Measurements from ENCODE around the gene M6PR. TPM values are rescaled to one million over a fixed set of nuclear protein-coding genes. Genes with fewer than 3 reads are reported as not detected.

M6PR gene
- total and polyA plus RNA-seq, 10 donors = 75.2 to 217 (median 158) TPM

DNA sequence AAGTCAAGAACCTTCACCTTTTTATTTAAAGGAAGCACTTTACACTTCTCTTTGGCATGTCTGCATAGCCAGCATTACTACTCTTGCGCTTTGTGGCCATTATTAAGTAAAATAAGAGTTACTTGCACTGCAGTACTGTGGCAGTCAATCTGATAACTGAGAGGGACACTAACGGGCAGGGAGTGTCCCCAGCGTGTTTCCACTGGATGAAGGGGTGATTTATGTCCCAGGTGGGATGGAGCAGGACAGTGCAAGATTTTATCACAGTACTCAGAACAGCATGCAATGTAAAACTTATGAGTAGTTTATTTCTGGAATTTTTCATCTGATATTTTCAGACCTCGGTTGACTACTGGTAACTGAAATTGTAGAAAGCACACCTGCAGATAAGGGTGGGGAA, 8.1 kb upstream of the M6PR start:
- Histone ChIP-seq H3K4me3 (no peak overlapping the region), H3K27me3 (replicated peaks in 1 of 7) (no peaks in the 10 kb centered on the region), H3K4me1 (peaks cover 0 to 50% (median 0%) of the 10 kb centered on the region in 6 donors), H3K9me3 (peaks cover 0 to 17% (median 4%) of the 10 kb centered on the region in 8 donors), H3K36me3 (peaks cover 0 to 13% (median 0%) of the 10 kb centered on the region in 6 donors), H3K27ac (no peak overlapping the region)
- intact Hi-C loops (cut with DNase I; ENCODE audit: low total_unique reads) = no loop called here
- TF ChIP-seq POLR2AphosphoS5 (IDR thresholded peaks at IDR 0.05) (no peak), POLR2A (IDR thresholded peaks at IDR 0.05) (no peak)
- TF ChIP-seq, protein P1, sequence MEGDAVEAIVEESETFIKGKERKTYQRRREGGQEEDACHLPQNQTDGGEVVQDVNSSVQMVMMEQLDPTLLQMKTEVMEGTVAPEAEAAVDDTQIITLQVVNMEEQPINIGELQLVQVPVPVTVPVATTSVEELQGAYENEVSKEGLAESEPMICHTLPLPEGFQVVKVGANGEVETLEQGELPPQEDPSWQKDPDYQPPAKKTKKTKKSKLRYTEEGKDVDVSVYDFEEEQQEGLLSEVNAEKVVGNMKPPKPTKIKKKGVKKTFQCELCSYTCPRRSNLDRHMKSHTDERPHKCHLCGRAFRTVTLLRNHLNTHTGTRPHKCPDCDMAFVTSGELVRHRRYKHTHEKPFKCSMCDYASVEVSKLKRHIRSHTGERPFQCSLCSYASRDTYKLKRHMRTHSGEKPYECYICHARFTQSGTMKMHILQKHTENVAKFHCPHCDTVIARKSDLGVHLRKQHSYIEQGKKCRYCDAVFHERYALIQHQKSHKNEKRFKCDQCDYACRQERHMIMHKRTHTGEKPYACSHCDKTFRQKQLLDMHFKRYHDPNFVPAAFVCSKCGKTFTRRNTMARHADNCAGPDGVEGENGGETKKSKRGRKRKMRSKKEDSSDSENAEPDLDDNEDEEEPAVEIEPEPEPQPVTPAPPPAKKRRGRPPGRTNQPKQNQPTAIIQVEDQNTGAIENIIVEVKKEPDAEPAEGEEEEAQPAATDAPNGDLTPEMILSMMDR (IDR thresholded peaks at IDR 0.05 in 8 of 11, conservative IDR thresholded peaks at IDR 0.05 in 3 of 11) = no peak
- DNase-seq = no peak
- WGBS, 5 donors = 85 to 89% (median 89%) methylated on average over 4 of the region's 4 CpGs

DNA sequence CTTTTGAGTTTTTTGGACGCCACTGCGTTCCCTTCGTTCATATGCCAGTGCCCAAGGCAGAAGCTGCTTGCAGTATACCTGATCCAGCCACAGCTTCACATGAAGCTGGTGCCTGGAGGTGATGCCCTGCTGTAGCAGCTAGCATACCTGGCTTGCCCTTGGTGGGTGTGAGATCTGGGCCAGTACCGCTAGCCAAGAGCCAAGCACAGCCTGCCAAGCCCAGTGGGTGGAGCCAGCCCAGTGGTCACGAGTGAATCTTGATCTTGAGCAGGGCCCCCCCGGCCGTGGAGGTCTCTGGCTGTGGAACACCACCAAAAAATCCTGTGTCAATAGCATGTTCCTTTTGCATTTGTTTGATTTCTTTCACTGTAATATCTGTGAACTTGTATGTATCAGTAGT, 7.3 kb upstream of the M6PR start:
- H3K27me3 ChIP-seq (replicated peaks in 1 of 7) = no peaks in the 10 kb centered on the region
- no peak for DNase-seq
- intact Hi-C loops (cut with DNase I; ENCODE audit: low total_unique reads) = no loop called here
- TF ChIP-seq, protein P1 (IDR thresholded peaks at IDR 0.05 in 8 of 11, conservative IDR thresholded peaks at IDR 0.05 in 3 of 11) = no peak
- no peak for TF ChIP-seq POLR2A (IDR thresholded peaks at IDR 0.05)
- no peak for TF ChIP-seq POLR2AphosphoS5 (IDR thresholded peaks at IDR 0.05)
- H3K4me3 ChIP-seq = no peak overlapping the region
- peaks cover 0 to 17% (median 4%) of the 10 kb centered on the region in 8 donors for H3K9me3 ChIP-seq
- 91 to 93% (median 93%) methylated on average over 7 of the region's 7 CpGs for WGBS, 5 donors
- H3K36me3 ChIP-seq = peaks cover 0 to 13% (median 0%) of the 10 kb centered on the region in 6 donors
- peaks cover 0 to 58% (median 2%) of the 10 kb centered on the region in 6 donors for H3K4me1 ChIP-seq
- H3K27ac ChIP-seq = peak overlapping the region in 3 of 8 donors; percentile 7 to 98 (median 97)

DNA sequence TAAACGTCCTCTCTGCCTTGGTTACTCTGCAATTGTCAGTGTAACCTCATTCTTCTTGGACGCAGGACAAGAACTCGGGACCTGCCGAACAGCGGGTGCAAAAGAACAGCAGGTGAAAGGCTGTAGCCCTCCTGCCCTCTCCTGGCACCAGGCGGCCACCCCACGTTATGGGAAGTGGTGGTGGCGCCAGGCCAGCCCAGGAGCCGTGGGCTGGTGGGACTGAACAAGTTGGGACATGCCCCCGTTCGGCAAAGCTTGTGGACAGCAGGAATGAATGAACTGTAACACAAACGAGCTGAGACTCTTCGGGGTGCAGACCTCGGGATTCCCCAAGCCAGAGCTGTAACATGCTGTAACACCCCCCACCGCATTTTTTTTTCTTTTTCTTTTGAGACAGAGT, 6.6 kb upstream of the M6PR start:
- intact Hi-C loops (cut with DNase I; ENCODE audit: low total_unique reads) = no loop called here
- peaks cover 0 to 65% (median 9%) of the 10 kb centered on the region in 6 donors for H3K4me1 ChIP-seq
- TF ChIP-seq POLR2AphosphoS5 (IDR thresholded peaks at IDR 0.05) (no peak), POLR2A (IDR thresholded peaks at IDR 0.05) (no peak)
- TF ChIP-seq, protein P1 (IDR thresholded peaks at IDR 0.05 in 8 of 11, conservative IDR thresholded peaks at IDR 0.05 in 3 of 11) = no peak
- no peaks in the 10 kb centered on the region for H3K27me3 ChIP-seq (replicated peaks in 1 of 7)
- no peak overlapping the region for H3K4me3 ChIP-seq
- WGBS, 5 donors = 92 to 97% (median 95%) methylated on average over 15 of the region's 15 CpGs
- peak; percentile 72 for DNase-seq
- H3K36me3 ChIP-seq = peaks cover 0 to 13% (median 0%) of the 10 kb centered on the region in 6 donors
- H3K27ac ChIP-seq = peak overlapping the region in 3 of 8 donors; percentile 96 to 98 (median 97)
- H3K9me3 ChIP-seq = peaks cover 0 to 17% (median 4%) of the 10 kb centered on the region in 8 donors

DNA sequence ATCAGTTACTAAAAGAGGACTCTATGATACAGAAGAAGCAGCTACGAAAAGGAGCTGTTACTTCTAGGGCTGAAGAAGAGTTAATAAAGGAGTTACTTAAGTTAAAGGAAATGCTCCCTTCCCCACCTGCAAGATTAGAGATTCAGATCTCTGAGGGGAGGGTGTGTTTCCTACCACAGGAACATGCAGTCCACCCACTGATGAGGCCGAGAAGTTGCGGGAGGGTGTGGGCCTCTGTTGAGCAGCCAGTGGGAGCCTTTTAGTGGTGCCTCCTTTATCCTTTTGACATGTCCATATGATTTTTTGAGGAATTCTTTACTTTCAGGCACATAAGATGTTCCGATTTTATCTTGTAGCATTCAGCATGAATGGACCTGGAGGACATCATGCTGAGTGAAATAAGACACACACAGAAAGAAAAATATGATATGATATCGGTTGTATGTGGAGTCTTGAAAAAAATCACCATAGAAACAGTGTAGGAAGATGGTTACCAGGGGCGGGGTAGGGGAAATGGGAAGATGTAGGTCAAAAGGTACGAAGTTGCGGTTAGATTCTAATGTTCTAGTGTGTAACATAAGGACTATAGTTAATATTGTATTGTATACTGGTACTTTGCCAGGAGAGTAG, 4.4 kb upstream of the M6PR start:
- peak overlapping the region in 5 of 8 donors; percentile 9 to 98 (median 96) for H3K27ac ChIP-seq
- peaks cover 0 to 13% (median 0%) of the 10 kb centered on the region in 6 donors for H3K36me3 ChIP-seq
- H3K4me1 ChIP-seq = peaks cover 0 to 61% (median 16%) of the 10 kb centered on the region in 6 donors
- H3K4me3 ChIP-seq = peak overlapping the region in 1 of 8 donors; percentile 32
- intact Hi-C loops (cut with DNase I; ENCODE audit: low total_unique reads) = loop anchor here (5.0 kb wide), 1 partner anchor 83 kb away; no protein-coding TSS in a partner anchor
- DNase-seq = no peak
- H3K9me3 ChIP-seq = peaks cover 0 to 17% (median 4%) of the 10 kb centered on the region in 8 donors
- TF ChIP-seq POLR2AphosphoS5 (IDR thresholded peaks at IDR 0.05) (peak in 1 of 3 donors; percentile 50), POLR2A (IDR thresholded peaks at IDR 0.05) (no peak)
- no peaks in the 10 kb centered on the region for H3K27me3 ChIP-seq (replicated peaks in 1 of 7)
- 76 to 89% (median 83%) methylated on average over 8 of the region's 8 CpGs for WGBS, 5 donors
